H1 (cell line): ENCODE measurements around the gene PRTG. TPM values are rescaled to one million over a fixed set of nuclear protein-coding genes. Genes with fewer than 3 reads are reported as not detected.

Experiments used
- HDAC6 ChIP-seq: IDR thresholded peaks from one replicate; pipeline ENCODE4 v1.7.1; 2012; ENCODE audit warnings: low read depth, mild to moderate bottlenecking, inconsistent platforms, low read length, moderate library complexity
- ZNF274 ChIP-seq: IDR thresholded peaks from 2 replicates; pipeline ENCODE4 v1.7.0; 2012; ENCODE audit warnings: low read length, borderline replicate concordance; ENCODE audit errors: extremely low read depth
- polyA plus RNA-seq, 7 experiments: library from polyadenylated mRNA; depleted of rRNA in 3 of 7; stranded (reverse) in 5 of 7; unstranded in 2 of 7; fragments of >200 nt in 5 of 7; fragments of 200-250 nt in 2 of 7; gene quantifications; 1 replicate in 5 of 7; 2 replicates in 1 of 7; 4 replicates in 1 of 7; pipeline versions ENCODE4 v1.2.1 to v1.2.3, GENCODE V29; 2011 to 2013; ENCODE audit warnings: missing spikeins in 2 of 7, mixed read lengths in 2 of 7
- total RNA-seq: library from RNA; stranded (reverse); fragmentation: NEBNext Ultra II Directional; extraction: Animal tissue kit (Norgen Biotek cat#: 25700); gene quantifications from 2 replicates; pipeline ENCODE4 v1.2.1, GENCODE V29; 2021

The PRTG gene
- total and polyA plus RNA-seq, 2 of the 8 experiments (the other 6 are each of a cell fraction or from before 2014, with no cell fraction given) = 3.1 to 3.2 TPM

DNA sequence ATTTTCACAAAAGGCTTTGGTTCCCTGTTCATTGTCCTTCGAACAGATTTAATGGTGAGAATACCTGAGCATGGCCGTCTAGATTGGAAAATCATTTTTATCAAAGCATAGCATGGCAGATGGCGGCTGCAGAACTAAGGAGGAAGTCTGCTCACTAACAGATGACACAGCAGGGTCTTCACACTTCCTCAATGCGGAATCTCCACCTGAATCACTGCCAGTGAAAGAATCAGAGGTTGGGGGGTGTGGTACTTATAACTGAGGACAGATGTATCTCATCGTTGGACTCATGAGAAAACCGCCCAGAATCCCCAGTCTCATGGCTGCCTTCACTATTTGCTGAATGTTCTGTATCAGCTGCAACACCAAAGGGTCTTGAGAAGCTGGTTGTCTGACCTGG, 123.2 kb downstream of the PRTG start (continued):
- TF ChIP-seq ZNF274 (no peak), HDAC6 (no peak)
